Activated CD8-positive, alpha-beta memory T cell treated with anti-CD3 and anti-CD28 coated beads for 4 hours (primary cell): ENCODE measurements around the gene ERO1A.

Experiments used
- DNase-seq, 2 donors: peaks; one replicate each; pipeline ENCODE4 v3.0.0-alpha.2; 2020; ENCODE audit warnings: low read depth in 2 of 2

ERO1A gene

GRCh38 chr14:52700701-52701172 lies 5.4 kb upstream of the ERO1A start:
- no peak for DNase-seq

- DNase-seq: peak in 1 of 2 donors; percentile 30
Measured at GRCh38 chr14:52694761-52695480, 437 bp downstream of the ERO1A start.

- no peak for DNase-seq
Measured at GRCh38 chr14:52693532-52693931, 1.8 kb downstream of the ERO1A start.

- DNase-seq: no peak
Measured at GRCh38 chr14:52693036-52693435, 2.3 kb downstream of the ERO1A start.

- no peak for DNase-seq
Measured at GRCh38 chr14:52692248-52692962, 3.0 kb downstream of the ERO1A start.

GRCh38 chr14:52690983-52691760 lies 4.2 kb downstream of the ERO1A start:
- no peak for DNase-seq

- no peak for DNase-seq
Measured at GRCh38 chr14:52686176-52686575, 9.2 kb downstream of the ERO1A start.

- DNase-seq: no peak
Measured at GRCh38 chr14:52683985-52684520, 11.3 kb downstream of the ERO1A start.

- DNase-seq: no peak
Measured at GRCh38 chr14:52678591-52678990, 16.8 kb downstream of the ERO1A start.

GRCh38 chr14:52663850-52664249 lies 31.5 kb downstream of the ERO1A start:
- DNase-seq: no peak

GRCh38 chr14:52661314-52661713 lies 34.0 kb downstream of the ERO1A start:
- no peak for DNase-seq

GRCh38 chr14:52660832-52661231 lies 34.5 kb downstream of the ERO1A start:
- no peak for DNase-seq

- DNase-seq: no peak
Measured at GRCh38 chr14:52660325-52660724, 35.0 kb downstream of the ERO1A start.

GRCh38 chr14:52656905-52657304 lies 38.5 kb downstream of the ERO1A start:
- no peak for DNase-seq

- no peak for DNase-seq
Measured at GRCh38 chr14:52650774-52651173, 44.6 kb downstream of the ERO1A start.

- DNase-seq: no peak
Measured at GRCh38 chr14:52649511-52649910, 45.8 kb downstream of the ERO1A start.

GRCh38 chr14:52641745-52642144 lies 53.6 kb downstream of the ERO1A start:
- DNase-seq: no peak

- DNase-seq: no peak
Measured at GRCh38 chr14:52640137-52640536, 55.2 kb downstream of the ERO1A start.

GRCh38 chr14:52619687-52620086 lies 75.7 kb downstream of the ERO1A start:
- DNase-seq: no peak

- DNase-seq: no peak
Measured at GRCh38 chr14:52618602-52619001, 76.8 kb downstream of the ERO1A start.

GRCh38 chr14:52610187-52610586 lies 85.2 kb downstream of the ERO1A start:
- no peak for DNase-seq

- DNase-seq: no peak
Measured at GRCh38 chr14:52609445-52610044, 85.8 kb downstream of the ERO1A start.
